Neuron (in vitro differentiated cells): ENCODE data around the gene ARHGEF40.
A peak's percentile ranks its signal among the peaks of the same experiment; 100 is the strongest.

Experiments used
- H2AFZ ChIP-seq: one replicate; pipeline ENCODE4 v1.6.1; 2013; ENCODE audit warnings: low read depth, mild to moderate bottlenecking, inconsistent platforms, low read length, moderate library complexity
- H3K27me3 ChIP-seq: one replicate; pipeline ENCODE4 v1.6.1; 2013; ENCODE audit warnings: low read length; ENCODE audit not compliant: insufficient read depth
- H3K36me3 ChIP-seq: one replicate; pipeline ENCODE4 v1.6.1; 2013; ENCODE audit warnings: low read length; ENCODE audit not compliant: insufficient read depth
- H3K4me1 ChIP-seq: one replicate; pipeline ENCODE4 v1.6.1; 2013; ENCODE audit warnings: low read length; ENCODE audit not compliant: insufficient read depth
- H3K4me3 ChIP-seq: 2 replicates; pipeline ENCODE4 v1.5.1; 2013; ENCODE audit warnings: mild to moderate bottlenecking, low read length, moderate library complexity
- H3K9me3 ChIP-seq: one replicate; pipeline ENCODE4 v1.6.1; 2013; ENCODE audit warnings: low read length

The ARHGEF40 gene

DNA sequence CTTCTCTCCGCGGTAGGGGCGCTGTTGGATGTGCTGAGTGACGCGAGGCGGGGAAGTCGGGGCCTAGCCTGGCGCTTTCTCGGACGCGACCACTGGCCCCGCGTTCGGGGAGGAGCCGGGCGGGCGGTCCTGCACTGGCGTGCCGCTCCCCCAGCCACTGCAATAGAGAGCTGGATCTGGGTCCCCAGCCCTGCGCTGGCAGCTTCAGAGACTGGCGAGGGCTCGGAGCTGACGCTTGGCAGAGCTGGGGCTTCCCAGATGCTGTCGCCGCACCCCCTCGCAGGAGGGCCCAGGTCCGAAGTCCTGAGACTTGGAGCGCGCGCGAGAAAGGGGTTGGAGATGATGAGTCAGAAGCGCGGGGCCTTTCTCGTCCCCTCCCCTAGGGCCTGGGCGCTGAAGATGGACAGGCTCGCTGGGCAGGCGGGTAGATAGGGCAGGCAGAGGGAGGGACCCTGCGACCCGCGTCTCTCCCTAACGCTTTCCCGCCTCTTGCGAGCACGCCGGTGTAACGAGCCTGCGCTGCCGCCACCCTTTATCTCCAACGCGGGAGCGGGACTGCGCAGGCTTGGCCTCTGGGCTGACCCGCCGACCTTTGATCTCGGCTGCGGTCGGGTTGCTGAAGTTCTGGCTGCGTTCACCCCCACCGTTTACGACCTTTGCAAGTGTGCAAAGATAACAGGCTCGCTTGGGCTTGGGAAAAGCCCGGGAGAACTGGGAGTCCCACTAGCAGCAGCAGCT lies 33.8 kb downstream of the ARHGEF40 start:
- Histone ChIP-seq H3K4me3 (peak overlapping the region; percentile 76), H3K27me3 (no peaks in the 10 kb centered on the region), H3K9me3 (no peaks in the 10 kb centered on the region), H2AFZ (peak overlapping the region; percentile 77), H3K4me1 (peaks cover 39% of the 10 kb centered on the region), H3K36me3 (no peaks in the 10 kb centered on the region)

DNA sequence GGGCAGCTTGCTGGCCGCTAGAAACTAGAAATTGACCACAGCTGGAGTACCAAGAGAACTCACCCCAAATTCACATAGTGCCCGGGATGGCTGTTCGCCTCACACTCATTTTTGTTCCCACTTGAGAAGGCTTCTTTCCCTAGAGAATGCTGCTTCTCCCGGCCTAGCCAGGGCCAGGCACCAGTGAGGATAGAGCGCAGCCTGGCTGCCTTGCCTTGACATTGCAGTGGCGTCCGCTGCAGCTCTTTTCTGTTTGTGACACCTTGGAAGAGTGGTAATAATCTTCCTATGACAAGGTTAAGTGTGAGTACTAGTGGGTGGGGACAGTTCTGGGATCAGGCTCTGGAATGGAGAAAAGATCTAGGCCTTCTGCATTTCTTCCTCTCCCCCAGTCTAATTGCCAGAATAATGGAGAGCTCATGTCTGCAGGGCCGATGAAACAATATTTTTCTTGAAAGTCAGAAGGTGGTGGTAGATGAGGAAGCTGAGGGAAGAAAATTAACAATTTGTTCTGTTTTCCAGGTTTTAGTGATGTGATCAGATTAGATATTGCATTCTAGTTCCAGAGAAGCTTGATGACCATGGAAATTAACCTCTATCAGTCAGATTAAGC lies 34.5 kb downstream of the ARHGEF40 start:
- peak overlapping the region; percentile 76 for H3K4me3 ChIP-seq
- H3K9me3 ChIP-seq = no peaks in the 10 kb centered on the region
- H3K27me3 ChIP-seq = no peaks in the 10 kb centered on the region
- no peaks in the 10 kb centered on the region for H3K36me3 ChIP-seq
- peak overlapping the region; percentile 77 for H2AFZ ChIP-seq
- peaks cover 33% of the 10 kb centered on the region for H3K4me1 ChIP-seq

DNA sequence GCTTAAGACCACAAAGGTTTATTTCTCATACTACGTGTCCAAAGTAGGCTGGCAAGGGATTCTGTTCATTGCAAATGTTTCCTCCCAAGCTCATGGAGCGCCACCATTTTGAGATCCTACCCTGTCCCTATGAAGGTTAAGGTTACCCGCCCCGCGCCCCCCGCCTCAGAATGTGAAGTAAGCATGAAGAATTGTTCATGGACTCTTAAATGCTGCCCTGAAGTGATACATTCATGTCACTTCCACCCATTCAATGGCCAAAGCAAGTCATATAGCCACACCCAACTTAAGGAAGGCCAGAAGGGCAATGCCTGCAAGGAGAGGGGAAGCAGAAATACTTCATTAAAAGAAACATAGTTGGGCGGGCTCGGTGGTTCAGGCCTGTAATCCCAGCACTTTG lies 35.0 kb downstream of the ARHGEF40 start:
- no peaks in the 10 kb centered on the region for H3K9me3 ChIP-seq
- no peaks in the 10 kb centered on the region for H3K27me3 ChIP-seq
- peak overlapping the region; percentile 76 for H3K4me3 ChIP-seq
- no peak overlapping the region for H2AFZ ChIP-seq
- H3K36me3 ChIP-seq = no peaks in the 10 kb centered on the region
- peaks cover 29% of the 10 kb centered on the region for H3K4me1 ChIP-seq

DNA sequence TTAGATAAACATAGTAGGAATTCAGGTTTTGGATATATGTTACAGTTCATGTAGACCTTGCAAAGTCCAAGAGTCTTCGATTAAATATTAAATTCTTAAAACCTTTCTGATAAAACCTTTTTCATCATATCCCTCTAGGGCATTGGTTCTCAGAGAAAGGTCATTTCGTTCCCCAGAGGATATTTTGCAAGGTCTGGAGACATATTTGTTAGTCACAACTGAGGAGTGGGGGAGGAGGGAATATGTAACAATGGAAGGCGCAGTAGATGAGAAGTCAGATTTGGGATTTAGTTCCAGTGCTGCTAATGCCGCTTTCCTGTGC lies 36.0 kb downstream of the ARHGEF40 start:
- Histone ChIP-seq H2AFZ (peak overlapping the region; percentile 76), H3K36me3 (no peaks in the 10 kb centered on the region), H3K27me3 (no peaks in the 10 kb centered on the region), H3K4me3 (peak overlapping the region; percentile 42), H3K4me1 (peaks cover 29% of the 10 kb centered on the region), H3K9me3 (no peaks in the 10 kb centered on the region)

DNA sequence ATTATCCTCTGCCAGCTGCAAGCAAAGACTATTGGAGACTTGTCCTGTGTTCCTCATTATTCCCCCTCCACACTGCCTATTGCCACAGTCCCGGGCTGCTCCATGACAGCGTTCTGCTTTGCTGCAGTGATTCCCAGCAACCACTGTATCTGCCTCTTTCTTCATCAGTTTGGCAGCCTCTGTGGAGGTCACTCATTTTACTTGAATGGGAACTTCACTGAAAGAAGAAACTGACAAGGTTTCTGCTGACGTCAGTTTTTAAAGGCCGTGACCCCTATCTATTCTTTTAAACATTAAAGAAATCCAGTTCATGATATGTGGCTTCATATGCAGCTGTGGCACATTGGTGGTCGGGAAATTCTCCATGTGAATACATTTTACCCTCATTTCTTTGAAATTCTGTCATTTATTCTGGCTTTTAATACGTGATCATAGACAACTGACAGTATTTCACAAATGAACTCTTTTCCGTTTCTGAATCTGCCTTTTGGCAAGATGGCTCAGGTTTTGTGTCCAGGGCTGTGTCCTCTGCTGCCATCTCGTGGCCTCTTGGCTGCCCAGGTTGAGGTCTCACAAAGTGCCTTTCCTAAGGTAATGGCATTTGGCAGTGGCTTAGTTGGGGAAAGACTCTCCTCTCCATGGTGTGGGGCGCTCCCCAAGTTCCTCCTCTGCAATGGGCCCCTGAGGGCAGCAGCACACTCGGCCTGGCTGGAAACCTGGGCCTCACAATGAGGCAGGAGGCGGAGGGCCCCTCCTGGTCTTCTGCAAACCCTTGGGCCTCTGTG lies 36.6 kb downstream of the ARHGEF40 start:
- Histone ChIP-seq H3K36me3 (no peaks in the 10 kb centered on the region), H2AFZ (peak overlapping the region; percentile 76), H3K9me3 (no peaks in the 10 kb centered on the region), H3K4me1 (peaks cover 29% of the 10 kb centered on the region), H3K4me3 (peak overlapping the region; percentile 42), H3K27me3 (no peaks in the 10 kb centered on the region)

DNA sequence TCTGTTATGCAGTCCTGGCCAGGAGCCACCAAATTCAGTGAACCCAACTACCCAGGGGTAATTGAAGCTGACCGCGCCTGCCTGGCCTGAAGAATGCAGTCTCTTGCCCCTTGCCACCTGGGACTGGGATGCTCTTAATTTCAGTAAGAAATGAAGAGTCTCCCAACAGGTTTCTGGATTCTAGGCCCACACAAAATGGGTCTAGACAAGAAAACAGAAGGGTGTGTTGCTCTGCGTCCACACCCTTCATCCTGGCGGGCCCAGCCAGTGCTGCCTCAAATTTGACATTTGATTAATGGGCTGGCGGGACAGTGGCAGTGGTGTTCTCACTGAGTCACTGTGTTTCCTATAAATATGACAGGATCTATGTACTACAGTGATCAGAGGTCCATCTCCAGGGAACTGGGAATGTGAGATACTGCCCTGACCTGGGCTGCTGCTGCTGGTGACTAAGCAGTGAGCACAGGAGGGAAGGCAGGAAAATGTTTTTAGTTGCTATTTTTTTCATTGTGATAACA lies 37.2 kb downstream of the ARHGEF40 start:
- no peaks in the 10 kb centered on the region for H3K36me3 ChIP-seq
- no peaks in the 10 kb centered on the region for H3K9me3 ChIP-seq
- H2AFZ ChIP-seq = peak overlapping the region; percentile 76
- peaks cover 28% of the 10 kb centered on the region for H3K4me1 ChIP-seq
- H3K4me3 ChIP-seq = no peak overlapping the region
- no peaks in the 10 kb centered on the region for H3K27me3 ChIP-seq

DNA sequence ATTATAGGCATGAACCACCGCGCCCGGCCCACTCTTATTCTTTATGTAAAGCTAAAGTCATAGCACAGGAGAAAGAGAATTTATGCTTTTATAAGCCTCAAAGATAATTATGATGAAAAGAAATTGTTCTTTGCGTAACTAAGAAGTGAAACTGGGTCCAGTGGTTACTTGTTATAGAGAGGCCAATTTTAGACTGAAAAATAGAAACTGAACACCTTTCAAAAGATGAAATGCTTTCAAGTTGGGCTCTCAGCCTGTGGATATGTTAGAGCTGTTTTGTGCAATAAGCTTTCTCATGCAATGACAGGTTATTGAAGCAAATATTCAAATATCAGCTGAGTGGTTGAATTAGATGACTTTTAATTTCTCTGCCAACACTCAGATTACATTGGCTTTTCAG lies 38.7 kb downstream of the ARHGEF40 start:
- Histone ChIP-seq H3K4me1 (peaks cover 18% of the 10 kb centered on the region), H3K4me3 (no peak overlapping the region), H3K36me3 (no peaks in the 10 kb centered on the region), H3K27me3 (no peaks in the 10 kb centered on the region), H2AFZ (no peak overlapping the region), H3K9me3 (no peaks in the 10 kb centered on the region)

DNA sequence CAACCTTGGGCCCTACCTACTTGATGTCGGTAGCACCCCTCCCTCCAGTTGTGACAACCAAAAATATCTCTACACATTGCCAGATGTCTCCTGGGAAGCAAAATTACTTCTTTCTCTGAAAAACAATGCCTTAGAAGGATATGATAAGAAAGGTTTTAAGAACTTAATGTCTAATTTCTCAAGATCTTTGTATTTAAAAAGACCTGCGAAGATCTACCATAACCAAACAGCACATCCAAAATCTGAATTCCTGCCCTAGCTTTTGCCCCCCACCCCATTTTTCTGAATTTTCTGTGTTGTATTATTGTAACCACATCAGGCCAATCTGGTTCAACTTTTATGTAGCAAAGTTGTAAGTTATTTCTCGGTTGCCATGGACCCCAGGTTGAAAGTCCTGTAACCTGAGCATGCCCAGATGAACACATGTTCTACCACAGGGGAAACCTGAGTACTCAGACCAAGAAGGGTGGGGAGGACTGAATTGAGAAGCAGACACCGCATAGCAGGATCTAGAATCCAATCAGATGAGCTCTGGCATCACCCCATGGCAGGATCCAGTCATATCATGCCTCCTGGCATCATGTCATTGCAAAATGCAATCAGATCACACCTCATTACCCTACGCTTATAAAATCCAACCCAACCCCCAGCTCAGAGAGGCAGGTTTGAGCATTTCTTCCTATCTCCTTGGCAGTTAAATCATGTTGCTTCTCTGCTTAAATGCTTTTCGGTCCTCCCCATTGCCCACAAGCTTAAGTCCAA lies 39.5 kb downstream of the ARHGEF40 start:
- H3K4me3 ChIP-seq = no peak overlapping the region
- no peak overlapping the region for H2AFZ ChIP-seq
- no peaks in the 10 kb centered on the region for H3K27me3 ChIP-seq
- no peaks in the 10 kb centered on the region for H3K9me3 ChIP-seq
- peaks cover 17% of the 10 kb centered on the region for H3K4me1 ChIP-seq
- H3K36me3 ChIP-seq = no peaks in the 10 kb centered on the region

DNA sequence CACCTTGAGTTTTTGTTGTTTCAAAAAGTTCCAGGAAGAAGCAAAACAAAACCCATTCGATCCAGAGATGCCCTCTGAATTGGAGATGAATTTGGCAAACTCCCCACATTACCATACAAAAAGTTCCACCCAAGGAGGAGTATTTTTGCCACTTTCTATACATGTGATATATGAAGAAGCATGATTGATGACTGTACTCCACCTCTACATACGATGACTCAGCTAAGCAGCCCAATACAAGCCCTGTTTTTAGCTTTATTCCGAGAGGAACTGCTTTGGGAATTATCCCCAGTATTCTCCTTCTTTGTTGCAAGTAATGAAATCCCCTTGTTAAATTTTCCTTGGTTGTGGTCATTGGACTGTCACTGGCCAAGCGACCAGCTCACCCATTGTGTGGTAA lies 42.2 kb downstream of the ARHGEF40 start:
- no peaks in the 10 kb centered on the region for H3K27me3 ChIP-seq
- no peaks in the 10 kb centered on the region for H3K4me1 ChIP-seq
- H3K36me3 ChIP-seq = no peaks in the 10 kb centered on the region
- no peak overlapping the region for H3K4me3 ChIP-seq
- no peak overlapping the region for H2AFZ ChIP-seq
- H3K9me3 ChIP-seq = no peaks in the 10 kb centered on the region

DNA sequence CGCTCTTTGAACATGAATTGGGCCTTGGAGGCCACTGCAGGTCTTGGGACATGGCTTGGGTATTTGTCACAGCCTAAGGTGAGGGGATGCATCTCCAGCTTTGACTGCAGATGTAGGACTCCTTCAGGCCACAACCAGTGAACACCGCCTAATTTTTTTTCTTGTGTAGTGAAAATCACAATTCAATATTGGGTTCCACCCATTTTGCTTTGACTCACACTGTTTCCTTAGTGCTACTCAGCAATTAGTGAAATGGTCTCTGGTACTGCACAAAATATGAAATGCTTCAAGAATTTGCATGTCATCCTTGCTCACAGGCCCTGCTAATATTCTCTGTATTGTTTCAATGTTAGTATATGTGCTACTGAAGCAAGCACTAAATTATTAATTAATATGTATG lies 43.3 kb downstream of the ARHGEF40 start:
- Histone ChIP-seq H3K4me3 (no peak overlapping the region), H3K9me3 (no peaks in the 10 kb centered on the region), H3K4me1 (no peaks in the 10 kb centered on the region), H3K27me3 (no peaks in the 10 kb centered on the region), H3K36me3 (no peaks in the 10 kb centered on the region), H2AFZ (no peak overlapping the region)

DNA sequence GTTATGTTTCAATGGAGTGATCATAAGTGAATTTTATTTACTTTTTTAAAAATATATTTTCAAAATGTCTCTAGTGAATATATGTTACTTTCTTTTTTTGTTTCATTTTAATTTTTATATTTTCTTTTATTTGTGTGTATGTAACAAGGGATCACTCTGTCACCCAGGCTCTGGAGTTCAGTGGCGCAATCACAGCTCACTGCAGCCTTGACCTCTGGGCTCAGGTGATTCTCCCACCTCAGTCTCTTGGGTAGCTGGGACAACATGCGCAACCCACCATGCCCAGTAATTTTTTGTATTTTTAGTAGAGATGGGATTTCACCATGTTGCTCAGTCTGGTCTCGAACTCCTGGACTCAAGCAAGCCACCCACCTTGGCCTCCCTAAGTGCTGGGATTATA lies 48.8 kb downstream of the ARHGEF40 start:
- Histone ChIP-seq H3K36me3 (no peaks in the 10 kb centered on the region), H3K4me1 (no peaks in the 10 kb centered on the region), H2AFZ (no peak overlapping the region), H3K9me3 (no peaks in the 10 kb centered on the region), H3K27me3 (no peaks in the 10 kb centered on the region), H3K4me3 (no peak overlapping the region)

DNA sequence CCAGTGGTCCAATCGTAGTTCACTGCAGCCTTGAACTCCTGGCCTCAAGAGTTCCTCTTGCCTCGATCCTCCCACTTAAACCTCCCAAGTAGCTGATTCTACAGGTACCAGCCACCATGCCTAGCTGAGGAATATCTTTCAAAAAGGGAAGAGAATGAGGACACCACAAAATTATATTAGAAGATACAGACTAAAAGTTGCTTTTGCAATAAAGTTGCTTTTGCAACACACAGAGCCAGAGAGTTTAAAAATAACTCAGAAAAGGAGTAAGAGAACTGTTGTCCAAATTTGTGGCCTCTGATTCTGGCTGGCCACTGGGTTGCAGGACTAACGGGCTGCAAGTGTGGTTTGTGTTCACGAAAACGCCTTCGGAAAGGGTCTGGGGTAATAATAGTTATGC lies 50.6 kb downstream of the ARHGEF40 start:
- no peaks in the 10 kb centered on the region for H3K4me1 ChIP-seq
- H2AFZ ChIP-seq = no peak overlapping the region
- H3K4me3 ChIP-seq = no peak overlapping the region
- no peaks in the 10 kb centered on the region for H3K27me3 ChIP-seq
- H3K9me3 ChIP-seq = no peaks in the 10 kb centered on the region
- H3K36me3 ChIP-seq = no peaks in the 10 kb centered on the region

DNA sequence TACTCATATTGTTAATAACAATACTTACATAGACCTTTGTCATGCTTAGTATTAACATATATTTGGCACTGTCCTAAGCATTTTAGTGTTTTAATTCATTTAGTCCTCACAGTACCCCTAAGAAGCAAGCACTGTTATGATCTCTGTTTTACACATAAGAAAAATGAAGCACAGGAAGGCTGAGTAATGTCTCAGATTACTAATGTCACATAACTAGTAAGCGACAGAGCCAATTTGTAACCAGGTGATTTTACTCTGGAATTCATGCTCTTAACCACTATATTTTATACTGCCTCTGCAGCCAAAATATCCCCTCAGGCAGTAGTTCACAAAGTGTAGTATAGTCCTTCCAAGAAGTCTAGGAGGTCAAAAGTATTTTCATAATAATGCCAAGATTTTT lies 51.0 kb downstream of the ARHGEF40 start:
- Histone ChIP-seq H3K27me3 (no peaks in the 10 kb centered on the region), H2AFZ (no peak overlapping the region), H3K4me3 (no peak overlapping the region), H3K9me3 (no peaks in the 10 kb centered on the region), H3K36me3 (no peaks in the 10 kb centered on the region), H3K4me1 (no peaks in the 10 kb centered on the region)
